Gastrocnemius medialis (tissue), 4 donors: ENCODE measurements around the gene PRKCA.

Experiments used
- CTCF ChIP-seq, 5 experiments: fragments of 450-650 bp in 3 of 5; fragments of 200-600 bp in 2 of 5; sonication (generic) in 2 of 5; IDR thresholded peaks in 4 of 5; conservative IDR thresholded peaks in 1 of 5; 1 replicate in 4 of 5; 2 replicates in 1 of 5; pipeline ENCODE4 v1.5.1; 2016 to 2019; ENCODE audit warnings: antibody characterized with exemption in 5 of 5, mild to moderate bottlenecking in 3 of 5, moderate library complexity in 3 of 5
- POLR2A ChIP-seq, 2 donors: fragments of 450-650 bp; IDR thresholded peaks; one replicate each; pipeline ENCODE4 v1.6.1; 2017; ENCODE audit warnings: antibody characterized with exemption in 2 of 2, mild to moderate bottlenecking in 2 of 2, moderate library complexity in 2 of 2

GRCh38 chr17:66416207-66416940 lies 114.0 kb downstream of the PRKCA start:
- TF ChIP-seq CTCF (IDR thresholded peaks at IDR 0.05 in 4 of 5, conservative IDR thresholded peaks at IDR 0.05 in 1 of 5): no peak
- TF ChIP-seq POLR2A (IDR thresholded peaks at IDR 0.05): no peak
